ENCODE measurements around the gene SPHKAP. TPM values are rescaled to one million over a fixed set of nuclear protein-coding genes. Genes with fewer than 3 reads are reported as not detected.

Gene SPHKAP
- total and polyA plus RNA-seq, 2 experiments from 2014 or later: 33.1 to 146 TPM

DNA sequence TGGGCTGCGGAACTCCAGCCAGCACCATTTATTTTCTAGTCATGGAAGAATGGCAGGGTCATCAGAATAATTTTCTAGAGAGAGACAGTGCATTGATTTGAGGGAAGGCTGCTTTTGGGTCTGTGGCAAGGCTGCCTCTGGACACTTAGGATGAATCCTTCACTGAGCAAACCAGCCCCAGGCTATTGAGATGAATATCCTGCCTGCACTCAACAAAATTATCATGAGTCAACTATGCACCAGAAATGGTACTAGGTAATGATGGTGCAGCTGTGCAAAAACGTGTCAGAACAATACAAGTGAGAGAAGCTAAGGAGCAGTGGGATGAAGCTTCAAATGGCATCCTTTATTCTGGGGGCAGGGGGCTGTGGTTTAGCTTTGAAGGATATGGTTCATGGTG lies 115.8 kb downstream of the SPHKAP start:
- H3K36me3 ChIP-seq: no peaks in the 10 kb centered on the region
- no peak overlapping the region for H3K4me3 ChIP-seq
- no peaks in the 10 kb centered on the region for H3K9me3 ChIP-seq (ENCODE audit: low read depth)
- no peak overlapping the region for H3K27ac ChIP-seq
- TF ChIP-seq, protein P1, sequence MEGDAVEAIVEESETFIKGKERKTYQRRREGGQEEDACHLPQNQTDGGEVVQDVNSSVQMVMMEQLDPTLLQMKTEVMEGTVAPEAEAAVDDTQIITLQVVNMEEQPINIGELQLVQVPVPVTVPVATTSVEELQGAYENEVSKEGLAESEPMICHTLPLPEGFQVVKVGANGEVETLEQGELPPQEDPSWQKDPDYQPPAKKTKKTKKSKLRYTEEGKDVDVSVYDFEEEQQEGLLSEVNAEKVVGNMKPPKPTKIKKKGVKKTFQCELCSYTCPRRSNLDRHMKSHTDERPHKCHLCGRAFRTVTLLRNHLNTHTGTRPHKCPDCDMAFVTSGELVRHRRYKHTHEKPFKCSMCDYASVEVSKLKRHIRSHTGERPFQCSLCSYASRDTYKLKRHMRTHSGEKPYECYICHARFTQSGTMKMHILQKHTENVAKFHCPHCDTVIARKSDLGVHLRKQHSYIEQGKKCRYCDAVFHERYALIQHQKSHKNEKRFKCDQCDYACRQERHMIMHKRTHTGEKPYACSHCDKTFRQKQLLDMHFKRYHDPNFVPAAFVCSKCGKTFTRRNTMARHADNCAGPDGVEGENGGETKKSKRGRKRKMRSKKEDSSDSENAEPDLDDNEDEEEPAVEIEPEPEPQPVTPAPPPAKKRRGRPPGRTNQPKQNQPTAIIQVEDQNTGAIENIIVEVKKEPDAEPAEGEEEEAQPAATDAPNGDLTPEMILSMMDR (IDR thresholded peaks at IDR 0.05; ENCODE audit: low read depth, low read length): no peak
- no peak for DNase-seq (ENCODE audit: low read depth in 1 of 2, low spot score in 1 of 2)
- no peaks in the 10 kb centered on the region for H3K4me1 ChIP-seq (ENCODE audit: low read depth)
- no peaks in the 10 kb centered on the region for H3K27me3 ChIP-seq

DNA sequence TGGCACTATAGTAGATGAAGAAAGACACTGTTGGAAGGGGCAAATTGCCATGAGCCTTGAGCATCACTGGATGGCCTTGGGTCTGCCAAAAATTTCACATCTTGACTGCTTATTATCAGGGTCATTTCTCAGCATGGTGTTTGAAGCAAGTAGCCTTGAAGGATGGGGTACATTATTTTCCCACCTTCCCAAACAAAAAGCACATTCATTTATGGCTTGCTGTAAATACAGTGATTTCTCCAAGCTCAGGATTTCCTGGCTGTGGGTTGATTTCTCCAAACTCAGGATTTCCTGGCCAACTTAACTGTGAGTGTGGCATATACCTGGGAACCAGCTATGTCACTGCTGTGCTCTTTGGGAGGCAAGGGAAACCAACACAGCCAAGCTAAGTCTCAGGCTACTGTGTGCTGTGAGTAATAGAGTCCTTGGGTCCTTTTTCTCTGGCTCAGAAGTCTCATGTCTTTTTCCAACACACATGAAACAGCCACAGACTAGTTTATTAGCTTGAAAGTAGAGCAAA lies 116.6 kb downstream of the SPHKAP start:
- Histone ChIP-seq H3K27me3 (no peaks in the 10 kb centered on the region), H3K27ac (no peak overlapping the region), H3K36me3 (no peaks in the 10 kb centered on the region), H3K9me3 (ENCODE audit: low read depth) (no peaks in the 10 kb centered on the region), H3K4me3 (no peak overlapping the region), H3K4me1 (ENCODE audit: low read depth) (peaks cover 4% of the 10 kb centered on the region)
- DNase-seq (ENCODE audit: low read depth in 1 of 2, low spot score in 1 of 2): no peak
- TF ChIP-seq, protein P1 (IDR thresholded peaks at IDR 0.05; ENCODE audit: low read depth, low read length): no peak

DNA sequence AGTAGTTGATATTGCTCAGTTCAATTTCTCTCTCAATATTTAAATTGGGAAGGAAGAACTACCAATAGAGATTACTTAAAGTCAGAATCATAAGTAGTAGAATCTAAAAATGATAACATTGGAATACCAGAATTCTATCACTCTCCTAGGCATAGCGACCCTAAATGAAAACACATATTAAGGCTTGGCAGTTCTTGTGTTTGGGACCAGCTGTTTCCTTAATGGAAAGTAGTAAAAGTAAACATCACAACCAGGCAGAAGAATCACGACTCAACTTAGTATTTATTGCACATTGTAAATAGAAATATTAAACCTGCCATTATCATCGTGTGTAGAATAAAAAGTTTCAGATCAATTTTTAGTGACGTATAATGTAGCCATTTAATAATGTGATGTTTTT lies 117.5 kb downstream of the SPHKAP start:
- no peaks in the 10 kb centered on the region for H3K9me3 ChIP-seq (ENCODE audit: low read depth)
- H3K4me3 ChIP-seq: no peak overlapping the region
- TF ChIP-seq, protein P1 (IDR thresholded peaks at IDR 0.05; ENCODE audit: low read depth, low read length): no peak
- H3K36me3 ChIP-seq: no peaks in the 10 kb centered on the region
- H3K27me3 ChIP-seq: no peaks in the 10 kb centered on the region
- no peak overlapping the region for H3K27ac ChIP-seq
- DNase-seq (ENCODE audit: low read depth in 1 of 2, low spot score in 1 of 2): no peak
- H3K4me1 ChIP-seq (ENCODE audit: low read depth): peaks cover 11% of the 10 kb centered on the region

DNA sequence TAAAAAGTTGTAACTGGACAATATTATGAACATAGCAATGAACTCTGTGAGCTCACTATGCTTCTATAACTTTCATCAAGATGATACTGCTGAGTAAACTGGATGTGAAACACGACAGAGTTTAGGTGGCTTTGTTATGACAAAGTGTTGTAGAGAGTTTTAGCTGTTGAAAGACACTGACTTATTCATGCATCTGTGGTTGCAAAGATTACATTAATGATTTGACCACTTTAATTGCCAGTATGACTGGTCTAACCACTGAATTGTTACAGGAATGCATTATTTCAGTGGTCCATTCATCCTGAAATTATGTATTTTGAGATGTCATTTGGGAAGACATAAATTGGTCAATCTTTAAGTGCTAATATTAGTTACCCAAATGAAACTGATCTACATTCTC lies 117.9 kb downstream of the SPHKAP start:
- TF ChIP-seq, protein P1 (IDR thresholded peaks at IDR 0.05; ENCODE audit: low read depth, low read length): no peak
- no peak overlapping the region for H3K4me3 ChIP-seq
- H3K36me3 ChIP-seq: no peaks in the 10 kb centered on the region
- no peaks in the 10 kb centered on the region for H3K9me3 ChIP-seq (ENCODE audit: low read depth)
- DNase-seq (ENCODE audit: low read depth in 1 of 2, low spot score in 1 of 2): no peak
- H3K27me3 ChIP-seq: no peaks in the 10 kb centered on the region
- H3K4me1 ChIP-seq (ENCODE audit: low read depth): peaks cover 11% of the 10 kb centered on the region
- H3K27ac ChIP-seq: no peak overlapping the region

DNA sequence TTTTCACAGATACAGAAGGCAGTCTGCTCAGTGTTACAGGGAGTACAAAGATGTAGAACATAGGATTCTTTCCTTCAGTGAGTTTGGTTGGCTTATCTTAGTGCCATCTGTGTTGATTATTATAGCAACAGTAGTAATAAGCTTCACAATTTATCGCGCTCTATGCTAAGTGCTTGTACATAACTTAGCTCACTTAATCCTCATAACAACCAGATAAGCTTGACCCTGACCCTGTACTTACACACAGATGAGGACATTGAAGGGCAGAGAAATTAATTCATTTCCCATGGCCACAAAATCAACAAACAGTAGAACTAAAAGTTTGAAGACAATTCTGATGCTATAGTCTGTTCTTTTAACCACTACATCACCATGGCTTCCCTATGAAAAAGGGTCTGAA lies 121.8 kb downstream of the SPHKAP start:
- Histone ChIP-seq H3K4me1 (ENCODE audit: low read depth) (peaks cover 11% of the 10 kb centered on the region), H3K9me3 (ENCODE audit: low read depth) (no peaks in the 10 kb centered on the region), H3K27me3 (no peaks in the 10 kb centered on the region), H3K27ac (peak overlapping the region; percentile 32), H3K4me3 (no peak overlapping the region), H3K36me3 (no peaks in the 10 kb centered on the region)
- TF ChIP-seq, protein P1 (IDR thresholded peaks at IDR 0.05; ENCODE audit: low read depth, low read length): no peak
- DNase-seq (ENCODE audit: low read depth in 1 of 2, low spot score in 1 of 2): peak in 1 of 2 donors; percentile 5
